Fibroblast of lung (primary cell): Measurements from ENCODE around the gene SLCO4C1. TPM values are rescaled to one million over a fixed set of nuclear protein-coding genes. Genes with fewer than 3 reads are reported as not detected.

Experiments
- DNase-seq, 2 donors: peaks; one replicate each; pipeline versions ENCODE4 v3.0.0 to v3.0.0-alpha.2; 2010; ENCODE audit warnings: low read depth in 2 of 2
- H2AFZ ChIP-seq: 2 replicates; pipeline ENCODE4 v1.5.1; 2012; ENCODE audit warnings: low read length, control low read depth, inconsistent platforms
- H3K27ac ChIP-seq: 2 replicates; pipeline ENCODE4 v1.5.1; 2011; ENCODE audit warnings: low read length, control low read depth; ENCODE audit not compliant: insufficient read depth
- H3K27me3 ChIP-seq: 2 replicates; pipeline ENCODE4 v1.5.1; 2011; ENCODE audit warnings: mild to moderate bottlenecking, low read length; ENCODE audit not compliant: control insufficient read depth, insufficient read depth
- H3K36me3 ChIP-seq: 2 replicates; pipeline ENCODE4 v1.5.1; 2011; ENCODE audit warnings: low read length; ENCODE audit not compliant: control insufficient read depth, insufficient read depth
- H3K4me1 ChIP-seq: 2 replicates; pipeline ENCODE4 v1.5.1; 2011; ENCODE audit warnings: low read length; ENCODE audit not compliant: control insufficient read depth, insufficient read depth; ENCODE audit errors: extremely low read depth
- H3K4me2 ChIP-seq: 2 replicates; pipeline ENCODE4 v1.5.1; 2011; ENCODE audit warnings: low read length, control low read depth; ENCODE audit not compliant: insufficient read depth; ENCODE audit errors: extremely low read depth
- H3K4me3 ChIP-seq, 4 experiments: fragments of 200-600 bp in 1 of 4; sonication (generic) in 1 of 4; replicated peaks in 1 of 4; 2 replicates each; pipeline ENCODE4 v1.5.1; 2011 to 2016; ENCODE audit warnings: low read length in 4 of 4, low read depth in 3 of 4, mild to moderate bottlenecking in 3 of 4, control low read depth in 2 of 4, inconsistent platforms in 1 of 4, mixed read lengths in 1 of 4; ENCODE audit not compliant: insufficient read depth in 1 of 4; ENCODE audit errors: control extremely low read depth in 1 of 4
- H3K79me2 ChIP-seq: 2 replicates; pipeline ENCODE4 v1.5.1; 2012; ENCODE audit warnings: mild to moderate bottlenecking, low read length, inconsistent platforms; ENCODE audit not compliant: control insufficient read depth, insufficient read depth
- H3K9ac ChIP-seq: 2 replicates; pipeline ENCODE4 v1.5.1; 2011; ENCODE audit warnings: mild to moderate bottlenecking, low read length, control low read depth; ENCODE audit not compliant: insufficient read depth
- H3K9me3 ChIP-seq: 2 replicates; pipeline ENCODE4 v1.5.1; 2012; ENCODE audit warnings: low read depth, low read length; ENCODE audit not compliant: control insufficient read depth, insufficient read depth
- H4K20me1 ChIP-seq: 2 replicates; pipeline ENCODE4 v1.5.1; 2011; ENCODE audit warnings: low read length; ENCODE audit not compliant: control insufficient read depth, insufficient read depth; ENCODE audit errors: extremely low read depth
- EZH2 ChIP-seq: IDR thresholded peaks from 2 replicates; pipeline ENCODE4 v1.5.1; 2012; ENCODE audit warnings: low read length, control low read depth, mild to moderate bottlenecking; ENCODE audit errors: missing control alignments
- polyA plus RNA-seq, 2 donors: library from polyadenylated mRNA; depleted of rRNA in 1 of 2; stranded (reverse) in 1 of 2; unstranded in 1 of 2; fragments of >200 nt; gene quantifications; 2 replicates each; pipeline ENCODE4 v1.2.1, GENCODE V29; 2011 to 2012; ENCODE audit warnings: missing spikeins in 1 of 2
- total RNA-seq: library from RNA; depleted of rRNA; stranded (reverse); fragments of >200 nt; gene quantifications from 2 replicates; pipeline ENCODE4 v1.2.1, GENCODE V29; 2014
- TF ChIP-seq, protein P1 (sequence below), 2 donors: IDR thresholded peaks in 1 of 2; conservative IDR thresholded peaks in 1 of 2; 1 replicate in 1 of 2; 2 replicates in 1 of 2; pipeline ENCODE4 v1.5.1; 2011 to 2012; ENCODE audit warnings: low read length in 2 of 2, control low read depth in 1 of 2, inconsistent platforms in 1 of 2, low read depth in 1 of 2, mild to moderate bottlenecking in 1 of 2

Gene SLCO4C1
- total and polyA plus RNA-seq, 2 donors (not counting 1 experiment from before 2014, with no cell fraction given), result under 0.01 to 0.01 TPM

DNA sequence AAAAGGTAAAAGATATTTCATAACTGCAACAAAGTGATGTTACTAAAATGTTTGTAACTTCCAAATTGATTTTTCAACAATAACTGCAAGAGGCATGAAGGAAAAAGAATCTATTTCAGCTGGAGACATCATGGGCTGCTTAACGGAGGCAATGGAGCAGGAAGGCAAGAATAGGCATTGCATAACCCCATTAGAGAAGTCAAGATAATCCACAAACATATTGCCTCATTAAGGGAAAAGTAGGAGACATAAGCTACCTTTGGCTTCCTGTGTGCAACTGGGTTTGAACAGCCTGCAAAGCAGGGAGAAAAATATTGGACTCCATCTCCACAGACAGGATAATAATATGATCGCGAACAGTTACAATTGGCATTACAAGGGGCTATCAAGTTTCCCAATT is 46.7 kb downstream of the SLCO4C1 start:
- TF ChIP-seq, protein P1, sequence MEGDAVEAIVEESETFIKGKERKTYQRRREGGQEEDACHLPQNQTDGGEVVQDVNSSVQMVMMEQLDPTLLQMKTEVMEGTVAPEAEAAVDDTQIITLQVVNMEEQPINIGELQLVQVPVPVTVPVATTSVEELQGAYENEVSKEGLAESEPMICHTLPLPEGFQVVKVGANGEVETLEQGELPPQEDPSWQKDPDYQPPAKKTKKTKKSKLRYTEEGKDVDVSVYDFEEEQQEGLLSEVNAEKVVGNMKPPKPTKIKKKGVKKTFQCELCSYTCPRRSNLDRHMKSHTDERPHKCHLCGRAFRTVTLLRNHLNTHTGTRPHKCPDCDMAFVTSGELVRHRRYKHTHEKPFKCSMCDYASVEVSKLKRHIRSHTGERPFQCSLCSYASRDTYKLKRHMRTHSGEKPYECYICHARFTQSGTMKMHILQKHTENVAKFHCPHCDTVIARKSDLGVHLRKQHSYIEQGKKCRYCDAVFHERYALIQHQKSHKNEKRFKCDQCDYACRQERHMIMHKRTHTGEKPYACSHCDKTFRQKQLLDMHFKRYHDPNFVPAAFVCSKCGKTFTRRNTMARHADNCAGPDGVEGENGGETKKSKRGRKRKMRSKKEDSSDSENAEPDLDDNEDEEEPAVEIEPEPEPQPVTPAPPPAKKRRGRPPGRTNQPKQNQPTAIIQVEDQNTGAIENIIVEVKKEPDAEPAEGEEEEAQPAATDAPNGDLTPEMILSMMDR (conservative IDR thresholded peaks at IDR 0.05 in 1 of 2, IDR thresholded peaks at IDR 0.05 in 1 of 2; ENCODE audit: low read depth in 1 of 2, low read length in 2 of 2), result no peak
- no peak for TF ChIP-seq EZH2
- Histone ChIP-seq H2AFZ (no peak overlapping the region), H3K27me3 (no peaks in the 10 kb centered on the region), H3K9ac (no peak overlapping the region), H3K36me3 (no peaks in the 10 kb centered on the region), H3K9me3 (no peaks in the 10 kb centered on the region), H3K79me2 (no peaks in the 10 kb centered on the region), H4K20me1 (no peaks in the 10 kb centered on the region), H3K27ac (no peak overlapping the region), H3K4me3 (no peak overlapping the region), H3K4me2 (no peak overlapping the region), H3K4me1 (no peaks in the 10 kb centered on the region)
- no peak for DNase-seq

GRCh38 chr5:102243213-102243612 is 52.9 kb downstream of the SLCO4C1 start:
- H3K27me3 ChIP-seq, result no peaks in the 10 kb centered on the region
- no peak overlapping the region for H3K27ac ChIP-seq
- no peaks in the 10 kb centered on the region for H3K4me1 ChIP-seq
- no peak overlapping the region for H2AFZ ChIP-seq
- no peaks in the 10 kb centered on the region for H3K79me2 ChIP-seq
- H3K9ac ChIP-seq, result no peak overlapping the region
- TF ChIP-seq, protein P1 (conservative IDR thresholded peaks at IDR 0.05 in 1 of 2, IDR thresholded peaks at IDR 0.05 in 1 of 2; ENCODE audit: low read depth in 1 of 2, low read length in 2 of 2), result no peak
- TF ChIP-seq EZH2, result no peak
- H3K36me3 ChIP-seq, result no peaks in the 10 kb centered on the region
- H4K20me1 ChIP-seq, result no peaks in the 10 kb centered on the region
- no peaks in the 10 kb centered on the region for H3K9me3 ChIP-seq
- no peak overlapping the region for H3K4me3 ChIP-seq
- no peak for DNase-seq
- no peak overlapping the region for H3K4me2 ChIP-seq

DNA sequence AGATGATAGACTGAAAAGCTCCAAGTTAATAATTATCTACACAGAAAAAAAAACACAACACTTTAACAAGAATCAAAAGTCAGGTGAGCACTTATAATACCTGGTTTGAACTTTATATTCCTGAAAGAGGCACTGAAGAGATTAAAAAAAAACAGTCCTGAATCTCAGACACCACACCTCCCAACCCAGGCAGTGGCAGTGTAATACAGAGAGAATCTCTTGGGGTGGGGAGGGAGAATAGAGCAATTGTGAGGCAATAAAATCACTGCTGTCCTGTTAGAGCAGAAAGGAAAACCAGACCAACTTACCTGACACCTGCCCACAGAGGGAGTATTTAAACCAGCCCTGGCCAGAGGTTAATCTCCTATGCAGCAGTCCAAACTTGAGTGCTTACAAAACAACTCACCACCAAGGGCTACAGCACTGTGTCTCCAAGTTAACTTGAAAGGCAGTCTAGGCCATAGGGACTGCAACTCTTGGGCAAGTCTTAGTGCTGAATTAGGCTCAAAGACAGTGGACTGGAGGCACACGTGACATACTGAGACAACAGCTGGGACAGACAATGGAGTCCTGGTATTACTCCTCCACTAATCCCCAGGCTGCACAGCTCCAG is 54.2 kb downstream of the SLCO4C1 start:
- no peaks in the 10 kb centered on the region for H3K4me1 ChIP-seq
- H3K9ac ChIP-seq, result no peak overlapping the region
- TF ChIP-seq, protein P1 (conservative IDR thresholded peaks at IDR 0.05 in 1 of 2, IDR thresholded peaks at IDR 0.05 in 1 of 2; ENCODE audit: low read depth in 1 of 2, low read length in 2 of 2), result no peak
- no peak for TF ChIP-seq EZH2
- no peaks in the 10 kb centered on the region for H3K27me3 ChIP-seq
- H3K27ac ChIP-seq, result no peak overlapping the region
- H3K36me3 ChIP-seq, result no peaks in the 10 kb centered on the region
- H3K4me3 ChIP-seq, result no peak overlapping the region
- no peak overlapping the region for H2AFZ ChIP-seq
- no peaks in the 10 kb centered on the region for H3K79me2 ChIP-seq
- H3K9me3 ChIP-seq, result no peaks in the 10 kb centered on the region
- no peak overlapping the region for H3K4me2 ChIP-seq
- no peak for DNase-seq
- H4K20me1 ChIP-seq, result no peaks in the 10 kb centered on the region
